MM.1S (cell line): ENCODE data around the gene TGFBR3.

Source experiments
- DNase-seq: peaks from one replicate; pipeline ENCODE4 v3.0.0-alpha.2; 2015
- H2AFZ ChIP-seq: fragments of 300-600 bp; sonication (generic); 2 replicates; pipeline ENCODE4 v1.6.0; 2016; ENCODE audit warnings: antibody characterized with exemption, low read length
- H3F3A ChIP-seq: fragments of 300-600 bp; sonication (generic); 2 replicates; pipeline ENCODE4 v1.6.1; 2016; ENCODE audit warnings: mild to moderate bottlenecking, antibody characterized with exemption, low read length, moderate library complexity, mixed read lengths; ENCODE audit not compliant: insufficient read depth
- H3K27ac ChIP-seq: fragments of 300-600 bp; sonication (generic); 2 replicates; pipeline ENCODE4 v1.5.1; 2016; ENCODE audit warnings: mild to moderate bottlenecking, low read length
- H3K27me3 ChIP-seq: fragments of 300-600 bp; sonication (generic); replicated peaks from 2 replicates; pipeline ENCODE4 v1.6.0; 2016; ENCODE audit warnings: low read length; ENCODE audit not compliant: insufficient read depth
- H3K36me3 ChIP-seq: fragments of 300-600 bp; sonication (generic); replicated peaks from 2 replicates; pipeline ENCODE4 v1.6.1; 2016; ENCODE audit warnings: mild to moderate bottlenecking, low read length, mixed read lengths; ENCODE audit not compliant: insufficient read depth
- H3K4me1 ChIP-seq: fragments of 300-600 bp; sonication (generic); 2 replicates; pipeline ENCODE4 v1.6.1; 2016; ENCODE audit warnings: low read length, mixed read lengths
- H3K4me2 ChIP-seq: fragments of 300-600 bp; sonication (generic); 2 replicates; pipeline ENCODE4 v1.6.0; 2016; ENCODE audit warnings: low read depth, low read length
- H3K4me3 ChIP-seq: fragments of 300-600 bp; sonication (generic); 2 replicates; pipeline ENCODE4 v1.5.1; 2016; ENCODE audit warnings: low read length, mixed read lengths
- H3K79me2 ChIP-seq: fragments of 300-600 bp; sonication (generic); 2 replicates; pipeline ENCODE4 v1.6.1; 2016; ENCODE audit warnings: mixed run types, low read length, mixed read lengths
- H3K9ac ChIP-seq: fragments of 300-600 bp; sonication (generic); 2 replicates; pipeline ENCODE4 v1.6.1; 2016; ENCODE audit warnings: low read length, mixed read lengths
- H3K9me2 ChIP-seq: fragments of 300-600 bp; sonication (generic); replicated peaks from 2 replicates; pipeline ENCODE4 v1.6.1; 2016; ENCODE audit warnings: mild to moderate bottlenecking, low read length, mixed read lengths; ENCODE audit not compliant: insufficient read depth
- H3K9me3 ChIP-seq: fragments of 300-600 bp; sonication (generic); replicated peaks from 2 replicates; pipeline ENCODE4 v1.6.1; 2016; ENCODE audit warnings: mild to moderate bottlenecking, low read length, mixed read lengths; ENCODE audit not compliant: insufficient read depth
- H4K20me1 ChIP-seq: fragments of 300-600 bp; sonication (generic); 2 replicates; pipeline ENCODE4 v1.6.1; 2016; ENCODE audit warnings: mild to moderate bottlenecking, low read length, moderate library complexity, mixed read lengths; ENCODE audit not compliant: insufficient read depth
- CTCF ChIP-seq: fragments of 300-600 bp; sonication (generic); IDR thresholded peaks from 2 replicates; pipeline ENCODE4 v1.5.1; 2016; ENCODE audit warnings: antibody characterized with exemption, low read length, mixed read lengths
- EZH2 ChIP-seq: fragments of 300-600 bp; sonication (generic); optimal IDR thresholded peaks from 2 replicates; pipeline ENCODE3; 2017; ENCODE audit warnings: low read depth, mild to moderate bottlenecking, antibody characterized with exemption, low read length, mixed read lengths
- EZH2phosphoT487 ChIP-seq: fragments of 300-600 bp; sonication (generic); IDR thresholded peaks from 2 replicates; pipeline ENCODE4 v1.6.1; 2018; ENCODE audit warnings: antibody characterized with exemption, low read length

The TGFBR3 gene

DNA sequence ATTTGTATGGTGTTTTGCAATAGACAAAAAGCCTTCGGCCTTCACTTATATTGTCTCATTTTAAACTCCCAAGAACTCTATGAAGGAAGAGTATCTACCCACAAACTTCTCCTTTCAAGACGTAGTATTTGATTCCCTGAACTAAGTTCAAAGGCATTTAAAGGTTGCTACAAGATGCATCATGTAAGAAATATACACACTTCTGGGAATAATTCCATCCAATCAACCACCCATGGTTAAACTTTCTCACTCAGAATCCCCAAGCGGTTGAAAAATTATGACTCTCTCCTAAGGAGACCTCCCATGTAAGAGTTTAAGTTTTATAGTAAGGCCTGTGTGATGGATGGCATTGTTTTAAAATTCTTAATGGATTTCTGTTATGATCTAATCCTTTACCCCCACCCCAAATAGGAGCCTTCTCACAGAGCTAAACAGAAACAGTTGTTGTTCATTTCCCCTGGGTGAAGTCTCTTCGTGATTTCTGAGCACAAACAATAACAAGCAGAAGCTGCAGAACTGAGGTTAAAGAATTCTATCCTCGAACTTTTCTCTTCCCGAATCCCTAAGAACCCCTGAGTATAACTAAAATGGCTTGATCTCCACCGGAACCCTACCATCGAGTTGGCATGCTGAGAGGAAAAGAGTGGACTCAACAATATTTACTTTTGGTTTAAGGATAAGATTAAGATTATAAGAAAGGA is 185.0 kb downstream of the TGFBR3 start:
- Histone ChIP-seq H3K36me3 (no peaks in the 10 kb centered on the region), H3K4me2 (no peak overlapping the region), H3K79me2 (no peaks in the 10 kb centered on the region), H3K9me2 (no peaks in the 10 kb centered on the region), H3K27me3 (no peaks in the 10 kb centered on the region), H3K27ac (no peak overlapping the region), H3K9me3 (no peaks in the 10 kb centered on the region), H3F3A (no peaks in the 10 kb centered on the region), H2AFZ (no peak overlapping the region), H3K4me1 (no peaks in the 10 kb centered on the region), H3K4me3 (no peak overlapping the region), H4K20me1 (no peaks in the 10 kb centered on the region), H3K9ac (no peak overlapping the region)
- no peak for DNase-seq
- TF ChIP-seq EZH2phosphoT487 (no peak), EZH2 (no peak), CTCF (no peak)

GRCh38 chr1:91700332-91700731 is 185.6 kb downstream of the TGFBR3 start:
- H3K4me2 ChIP-seq, result no peak overlapping the region
- H3K9me3 ChIP-seq, result no peaks in the 10 kb centered on the region
- no peaks in the 10 kb centered on the region for H3F3A ChIP-seq
- no peaks in the 10 kb centered on the region for H3K79me2 ChIP-seq
- no peaks in the 10 kb centered on the region for H3K9me2 ChIP-seq
- no peak overlapping the region for H3K9ac ChIP-seq
- H3K27ac ChIP-seq, result no peak overlapping the region
- H3K4me1 ChIP-seq, result no peaks in the 10 kb centered on the region
- no peak overlapping the region for H3K4me3 ChIP-seq
- no peak for DNase-seq
- no peak for TF ChIP-seq CTCF
- no peak for TF ChIP-seq EZH2phosphoT487
- no peak for TF ChIP-seq EZH2
- H4K20me1 ChIP-seq, result no peaks in the 10 kb centered on the region
- H2AFZ ChIP-seq, result no peak overlapping the region
- no peaks in the 10 kb centered on the region for H3K27me3 ChIP-seq
- H3K36me3 ChIP-seq, result no peaks in the 10 kb centered on the region

- H3K9me3 ChIP-seq, result no peaks in the 10 kb centered on the region
- H4K20me1 ChIP-seq, result no peaks in the 10 kb centered on the region
- no peak overlapping the region for H3K9ac ChIP-seq
- no peak for DNase-seq
- no peak overlapping the region for H3K4me2 ChIP-seq
- no peaks in the 10 kb centered on the region for H3K4me1 ChIP-seq
- no peaks in the 10 kb centered on the region for H3K79me2 ChIP-seq
- no peak overlapping the region for H2AFZ ChIP-seq
- no peaks in the 10 kb centered on the region for H3K36me3 ChIP-seq
- H3F3A ChIP-seq, result no peaks in the 10 kb centered on the region
- H3K9me2 ChIP-seq, result no peaks in the 10 kb centered on the region
- H3K27me3 ChIP-seq, result no peaks in the 10 kb centered on the region
- H3K27ac ChIP-seq, result no peak overlapping the region
- H3K4me3 ChIP-seq, result no peak overlapping the region
- TF ChIP-seq EZH2, result no peak
- TF ChIP-seq EZH2phosphoT487, result no peak
- no peak for TF ChIP-seq CTCF
These were observed 186.5 kb downstream of the TGFBR3 start for GRCh38 chr1:91699339-91699974.
